Measurements from ENCODE around the gene PEX11B.

Gene PEX11B

GRCh38 chr1:145879775-145880174 is 38.7 kb downstream of the PEX11B start:
- Mint-ChIP-seq H3K27ac (no peak overlapping the region), H3K9me3 (ENCODE audit: low read depth) (no peaks in the 10 kb centered on the region), H3K27me3 (peaks cover 7% of the 10 kb centered on the region), H3K4me3 (no peak overlapping the region), H3K36me3 (no peaks in the 10 kb centered on the region), H3K4me1 (ENCODE audit: low read depth) (peaks cover 3% of the 10 kb centered on the region)

DNA sequence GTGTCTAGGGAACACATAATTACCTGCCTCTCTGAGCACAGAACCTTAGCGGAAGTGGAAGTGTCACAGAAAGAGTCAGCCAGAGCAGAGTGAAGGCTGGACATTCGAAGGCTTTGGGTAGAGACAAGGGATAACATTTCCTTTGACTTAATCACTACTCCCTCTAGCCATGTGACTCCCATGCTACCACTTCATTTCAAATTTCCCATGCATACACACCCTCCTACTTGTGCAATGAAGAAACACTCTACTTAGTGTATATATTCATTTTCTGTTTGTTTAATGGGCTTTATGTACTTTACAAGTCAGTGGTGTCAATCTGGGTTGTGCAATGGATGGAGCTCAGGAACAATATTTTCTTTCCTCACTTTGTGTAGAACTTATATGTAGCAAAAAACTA is 39.8 kb downstream of the PEX11B start:
- no peaks in the 10 kb centered on the region for H3K4me1 Mint-ChIP-seq (ENCODE audit: low read depth)

GRCh38 chr1:145877923-145878486 is 40.5 kb downstream of the PEX11B start:
- Mint-ChIP-seq H3K27me3 (no peaks in the 10 kb centered on the region), H3K4me1 (ENCODE audit: low read depth) (peaks cover under 1% of the 10 kb centered on the region), H3K36me3 (no peaks in the 10 kb centered on the region), H3K27ac (no peak overlapping the region), H3K9me3 (ENCODE audit: low read depth) (no peaks in the 10 kb centered on the region), H3K4me3 (no peak overlapping the region)

More for the DNA sequence above, 39.8 kb downstream of the PEX11B start:
- no peak overlapping the region for H3K27ac Mint-ChIP-seq
- H3K36me3 Mint-ChIP-seq: no peaks in the 10 kb centered on the region
- H3K4me3 Mint-ChIP-seq: no peak overlapping the region
- peaks cover under 1% of the 10 kb centered on the region for H3K27me3 Mint-ChIP-seq
- no peaks in the 10 kb centered on the region for H3K9me3 Mint-ChIP-seq (ENCODE audit: low read depth)

DNA sequence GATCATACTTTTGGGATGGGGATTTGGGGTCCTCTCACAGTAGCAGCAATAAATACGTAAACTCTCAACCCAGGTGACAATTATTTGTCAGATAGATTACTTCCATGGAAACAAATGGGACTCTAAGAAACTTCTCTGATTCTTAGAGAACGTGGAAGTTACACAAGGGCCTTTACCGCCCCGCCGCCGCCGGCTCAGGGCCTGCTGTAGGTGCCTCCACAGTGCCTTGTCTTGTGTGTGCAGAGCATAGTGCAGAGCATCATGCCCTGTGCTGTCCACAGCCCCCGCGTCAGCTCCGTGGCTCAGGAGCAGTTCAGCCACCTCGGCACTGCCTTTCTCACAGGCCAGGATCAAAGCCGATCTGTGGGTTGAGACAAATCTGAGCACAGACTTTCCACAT is 43.9 kb downstream of the PEX11B start:
- Mint-ChIP-seq H3K27me3 (peaks cover 1% of the 10 kb centered on the region), H3K36me3 (no peaks in the 10 kb centered on the region), H3K4me1 (ENCODE audit: low read depth) (peaks cover 15% of the 10 kb centered on the region), H3K27ac (no peak overlapping the region), H3K4me3 (no peak overlapping the region), H3K9me3 (ENCODE audit: low read depth) (no peaks in the 10 kb centered on the region)

DNA sequence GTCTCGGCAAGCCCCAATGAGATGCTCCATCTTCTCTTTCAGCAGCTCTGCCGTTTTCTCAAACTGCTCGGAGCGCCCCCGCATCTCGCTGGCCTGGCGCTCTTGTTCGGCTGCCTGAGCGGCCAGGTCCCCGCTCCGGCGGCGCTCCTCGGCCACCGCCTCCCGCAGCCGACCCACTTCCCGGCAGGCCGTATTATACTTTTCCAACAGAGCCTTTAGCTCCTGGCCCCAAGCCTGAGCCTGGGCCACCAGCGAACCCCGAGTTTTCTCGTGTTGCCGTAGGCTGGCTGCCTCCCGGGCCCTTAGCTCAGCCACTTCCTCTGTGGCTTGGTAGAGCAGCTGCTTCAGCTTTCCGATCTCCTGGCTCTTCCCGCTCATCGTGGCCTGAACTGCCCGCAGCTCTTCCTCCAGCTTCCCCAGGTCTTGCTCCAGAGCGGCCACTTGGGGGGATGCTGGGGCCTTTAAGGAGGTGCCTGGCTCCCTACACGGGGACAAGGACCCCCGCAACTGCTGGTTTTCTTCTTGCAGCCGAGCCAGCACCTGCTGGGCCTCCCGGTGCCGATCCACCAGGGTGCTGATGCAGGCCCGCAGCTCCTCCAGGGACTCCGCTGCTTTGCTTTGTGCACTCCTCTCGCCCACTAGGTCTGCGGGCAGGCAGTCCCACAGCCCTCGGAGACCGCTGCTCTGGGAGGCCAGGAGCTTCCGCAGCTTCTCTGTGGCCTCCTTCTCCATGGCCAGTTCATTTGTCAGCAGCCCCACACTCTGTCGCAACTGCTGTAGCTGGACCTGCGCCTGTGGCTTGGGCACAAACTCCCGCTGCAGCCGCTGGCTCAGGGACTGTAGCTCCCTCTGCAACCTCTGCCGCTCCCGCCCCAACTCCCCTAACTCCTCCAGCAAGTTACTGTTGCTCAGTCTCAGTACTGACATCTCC is 46.3 kb downstream of the PEX11B start:
- peak overlapping the region; percentile 77 for H3K4me3 Mint-ChIP-seq
- peaks cover 15% of the 10 kb centered on the region for H3K4me1 Mint-ChIP-seq (ENCODE audit: low read depth)
- H3K36me3 Mint-ChIP-seq: no peaks in the 10 kb centered on the region
- H3K27ac Mint-ChIP-seq: peak overlapping the region; percentile 23
- H3K9me3 Mint-ChIP-seq (ENCODE audit: low read depth): no peaks in the 10 kb centered on the region
- peaks cover 1% of the 10 kb centered on the region for H3K27me3 Mint-ChIP-seq

GRCh38 chr1:145868232-145868631 is 50.3 kb downstream of the PEX11B start:
- Mint-ChIP-seq H3K4me3 (no peak overlapping the region), H3K27ac (no peak overlapping the region), H3K4me1 (ENCODE audit: low read depth) (peaks cover 15% of the 10 kb centered on the region), H3K27me3 (peaks cover 1% of the 10 kb centered on the region), H3K9me3 (ENCODE audit: low read depth) (no peaks in the 10 kb centered on the region), H3K36me3 (no peaks in the 10 kb centered on the region)

GRCh38 chr1:145863282-145864018 is 55.1 kb downstream of the PEX11B start:
- Mint-ChIP-seq H3K27ac (no peak overlapping the region), H3K4me3 (no peak overlapping the region), H3K27me3 (no peaks in the 10 kb centered on the region), H3K36me3 (no peaks in the 10 kb centered on the region), H3K4me1 (ENCODE audit: low read depth) (peaks cover 6% of the 10 kb centered on the region), H3K9me3 (ENCODE audit: low read depth) (no peaks in the 10 kb centered on the region)
